ENCODE measurements around the gene ZC3H18.

ZC3H18 gene

GRCh38 chr16:88636488-88637265 is 66.5 kb downstream of the ZC3H18 start:
- DNase-seq (ENCODE audit: low read depth, low spot score), result no peak
- TF ChIP-seq CTCF (IDR thresholded peaks at IDR 0.05; ENCODE audit: insufficient read depth, low read length, missing control alignments), result no peak
- no peak overlapping the region for H3K4me3 ChIP-seq (ENCODE audit: low read depth, low read length)
- POLR2A ChIA-PET, result interaction anchor here (0.6 to 0.8 kb wide), 2 partner anchors 14 to 26 kb away, joined by 3 read pairs; partner anchors contain the start of gene MVD
- CTCF ChIA-PET, result interaction anchor here (0.7 to 1.2 kb wide), 2 partner anchors 9 to 531 kb away, joined by 3 to 4 read pairs; no protein-coding TSS in a partner anchor

- ChIA-PET POLR2A (no interaction called here), CTCF (interaction anchor here (0.7 kb wide), 1 partner anchor 9 kb away, joined by 3 read pairs; no protein-coding TSS in a partner anchor)
- TF ChIP-seq CTCF (IDR thresholded peaks at IDR 0.05; ENCODE audit: insufficient read depth, low read length, missing control alignments), result no peak
- no peak within 1 kb of the TSS for H3K4me3 ChIP-seq (ENCODE audit: low read depth, low read length)
- DNase-seq (ENCODE audit: low read depth, low spot score), result no peak
These were observed 68.4 kb downstream of the ZC3H18 start, which contains the start of gene IL17C for GRCh38 chr16:88638323-88639230. TSS of gene IL17C (plus strand) at chr16:88638572. CDS start at chr16:88638642, 70 bp downstream.

GRCh38 chr16:88639231-88640038 is 69.2 kb downstream of the ZC3H18 start:
- DNase-seq (ENCODE audit: low read depth, low spot score), result no peak
- ChIA-PET CTCF (interaction anchor here (0.7 kb wide), 1 partner anchor 9 kb away, joined by 3 read pairs; no protein-coding TSS in a partner anchor), POLR2A (no interaction called here)
- no peak for TF ChIP-seq CTCF (IDR thresholded peaks at IDR 0.05; ENCODE audit: insufficient read depth, low read length, missing control alignments)
- H3K4me3 ChIP-seq (ENCODE audit: low read depth, low read length), result no peak overlapping the region

- TF ChIP-seq CTCF (IDR thresholded peaks at IDR 0.05; ENCODE audit: insufficient read depth, low read length, missing control alignments), result no peak
- no peak for DNase-seq (ENCODE audit: low read depth, low spot score)
- CTCF ChIA-PET, result no interaction called here
- POLR2A ChIA-PET, result no interaction called here
- H3K4me3 ChIP-seq (ENCODE audit: low read depth, low read length), result no peak overlapping the region
These were observed 69.9 kb downstream of the ZC3H18 start for GRCh38 chr16:88640039-88640495.

GRCh38 chr16:88640498-88641247 is 70.5 kb downstream of the ZC3H18 start:
- DNase-seq (ENCODE audit: low read depth, low spot score), result no peak
- ChIA-PET CTCF (no interaction called here), POLR2A (no interaction called here)

More at GRCh38 chr16:88640498-88641247, 70.5 kb downstream of the ZC3H18 start:
- no peak for TF ChIP-seq CTCF (IDR thresholded peaks at IDR 0.05; ENCODE audit: insufficient read depth, low read length, missing control alignments)
- H3K4me3 ChIP-seq (ENCODE audit: low read depth, low read length), result no peak overlapping the region

All from AG04449 (cell line).